IMR-90 (cell line): Measurements from ENCODE around the gene RFC2. TPM values are rescaled to one million over a fixed set of nuclear protein-coding genes. Genes with fewer than 3 reads are reported as not detected.

Source experiments
- ATAC-seq: fragments of 200-7000 bp; cut with Tn5 transposase; 2 replicates; pipeline ENCODE4 v1.9.1; 2020; ENCODE audit warnings: low read depth, mild to moderate bottlenecking, moderate library complexity
- BruUV-seq: library from RNA; stranded (reverse); fragments of 400-500 nt; replicated peaks from 2 replicates; lab custom pipeline; 2021; lab: Mats Ljungman, UMichigan
- CTCF ChIA-PET: fragments of 300-600 bp; formaldehyde crosslinking; extraction: SDS; loops from one replicate; lab custom pipeline; 2021; ENCODE audit warnings: antibody characterized with exemption; lab: Yijun Ruan, JAX
- POLR2A ChIA-PET: fragments of 300-600 bp; sonication (Branson Sonifier 250); formaldehyde crosslinking; loops from one replicate; lab custom pipeline; 2022; ENCODE audit warnings: antibody characterized with exemption; ENCODE audit not compliant: unreplicated experiment; lab: Charles Lee
- DNase-seq: peaks from one replicate; pipeline ENCODE4 v3.0.0; 2013
- H2AFZ ChIP-seq: replicated peaks from 2 replicates; pipeline ENCODE3; 2013; ENCODE audit warnings: low read length, mild to moderate bottlenecking; ENCODE audit not compliant: poor library complexity
- H2AK5ac ChIP-seq: 2 replicates; pipeline ENCODE4 v1.6.1; 2013; ENCODE audit warnings: low read depth, low read length, inconsistent platforms
- H2AK9ac ChIP-seq: replicated peaks from 2 replicates; pipeline ENCODE3; 2013; ENCODE audit warnings: mild to moderate bottlenecking, low read depth, low read length, moderate library complexity; ENCODE audit not compliant: poor library complexity
- H2BK120ac ChIP-seq: 2 replicates; pipeline ENCODE4 v1.6.1; 2013; ENCODE audit warnings: low read depth, low read length, inconsistent platforms
- H2BK15ac ChIP-seq: 3 replicates; pipeline ENCODE4 v1.6.1; 2013; ENCODE audit warnings: low read depth, low read length, inconsistent platforms
- H2BK20ac ChIP-seq: 2 replicates; pipeline ENCODE4 v1.6.1; 2013; ENCODE audit warnings: low read depth, mild to moderate bottlenecking, inconsistent platforms, low read length, moderate library complexity
- H2BK5ac ChIP-seq: 2 replicates; pipeline ENCODE4 v1.6.1; 2013; ENCODE audit warnings: mild to moderate bottlenecking, low read depth, low read length, inconsistent platforms; ENCODE audit not compliant: poor library complexity, severe bottlenecking
- H3K14ac ChIP-seq: replicated peaks from 2 replicates; pipeline ENCODE4 v1.6.1; 2013; ENCODE audit warnings: low read depth, low read length, inconsistent platforms
- H3K18ac ChIP-seq: 2 replicates; pipeline ENCODE4 v1.6.1; 2013; ENCODE audit warnings: low read depth, low read length, control low read depth
- H3K23ac ChIP-seq: 2 replicates; pipeline ENCODE4 v1.6.1; 2013; ENCODE audit warnings: low read depth, low read length, inconsistent platforms
- H3K27ac ChIP-seq: 2 replicates; pipeline ENCODE4 v1.5.1; 2013; ENCODE audit warnings: mild to moderate bottlenecking, control low read depth, low read length; ENCODE audit not compliant: insufficient read depth
- H3K27me3 ChIP-seq: 2 replicates; pipeline ENCODE4 v1.6.1; 2013; ENCODE audit warnings: low read length; ENCODE audit not compliant: control insufficient read depth, insufficient read depth
- H3K36me3 ChIP-seq: 2 replicates; pipeline ENCODE4 v1.6.1; 2013; ENCODE audit warnings: low read length, mixed read lengths; ENCODE audit not compliant: control insufficient read depth, insufficient read depth
- H3K4ac ChIP-seq: 2 replicates; pipeline ENCODE4 v1.6.1; 2013; ENCODE audit warnings: low read depth, low read length, inconsistent platforms
- H3K4me1 ChIP-seq: 2 replicates; pipeline ENCODE4 v1.6.1; 2013; ENCODE audit warnings: low read length, mixed read lengths; ENCODE audit not compliant: control insufficient read depth, insufficient read depth
- H3K4me2 ChIP-seq: 2 replicates; pipeline ENCODE4 v1.6.1; 2013; ENCODE audit warnings: low read depth, mild to moderate bottlenecking, control low read depth, low read length, moderate library complexity
- H3K4me3 ChIP-seq: 2 replicates; pipeline ENCODE4 v1.5.1; 2013; ENCODE audit warnings: low read depth, mild to moderate bottlenecking, control low read depth, low read length, moderate library complexity; ENCODE audit not compliant: insufficient read depth
- H3K56ac ChIP-seq: 2 replicates; pipeline ENCODE4 v1.6.1; 2013; ENCODE audit warnings: low read length, inconsistent platforms; ENCODE audit not compliant: insufficient read depth; ENCODE audit errors: extremely low read depth
- H3K79me1 ChIP-seq, 2 experiments: 2 replicates each; pipeline ENCODE4 v1.6.1; 2013; ENCODE audit warnings: low read length in 2 of 2, inconsistent platforms in 1 of 2, low read depth in 1 of 2
- H3K9ac ChIP-seq: 2 replicates; pipeline ENCODE4 v1.6.1; 2013; ENCODE audit warnings: low read depth, low read length, control low read depth
- H3K9me1 ChIP-seq: 2 replicates; pipeline ENCODE4 v1.6.1; 2013; ENCODE audit warnings: low read length, inconsistent platforms; ENCODE audit not compliant: insufficient read depth
- H3K9me3 ChIP-seq: 2 replicates; pipeline ENCODE4 v1.6.1; 2013; ENCODE audit warnings: low read length; ENCODE audit not compliant: control insufficient read depth, insufficient read depth
- H4K20me1 ChIP-seq: 2 replicates; pipeline ENCODE4 v1.6.1; 2013; ENCODE audit warnings: low read length, inconsistent platforms; ENCODE audit not compliant: insufficient read depth
- H4K5ac ChIP-seq: 2 replicates; pipeline ENCODE4 v1.6.1; 2013; ENCODE audit warnings: mild to moderate bottlenecking, low read depth, low read length, control low read depth
- H4K8ac ChIP-seq, 2 experiments: 2 replicates each; pipeline ENCODE4 v1.6.1; 2013; ENCODE audit warnings: low read depth in 2 of 2, low read length in 2 of 2, control low read depth in 1 of 2, inconsistent platforms in 1 of 2
- H4K91ac ChIP-seq: 2 replicates; pipeline ENCODE4 v1.6.1; 2013; ENCODE audit warnings: low read depth, low read length, inconsistent platforms; ENCODE audit not compliant: insufficient read depth
- CHD1 ChIP-seq: IDR thresholded peaks from 2 replicates; pipeline ENCODE4 v1.6.1; 2012; ENCODE audit warnings: low read depth, low read length, improper control_type of control experiment
- CTCF ChIP-seq: conservative IDR thresholded peaks from 2 replicates; pipeline ENCODE4 v1.5.1; 2012; ENCODE audit warnings: mild to moderate bottlenecking, low read depth, low read length, improper control_type of control experiment
- ELK1 ChIP-seq: fragments of 150-350 bp; IDR thresholded peaks from 2 replicates; pipeline ENCODE4 v1.6.1; 2016; ENCODE audit warnings: low read depth, mild to moderate bottlenecking, low read length, moderate library complexity, borderline replicate concordance
- MAFK ChIP-seq: IDR thresholded peaks from 2 replicates; pipeline ENCODE4 v1.6.1; 2012; ENCODE audit warnings: low read depth, low read length, improper control_type of control experiment
- MAZ ChIP-seq: IDR thresholded peaks from 2 replicates; pipeline ENCODE4 v1.6.1; 2012; ENCODE audit warnings: low read depth, mild to moderate bottlenecking, low read length, improper control_type of control experiment, moderate library complexity, borderline replicate concordance
- MXI1 ChIP-seq: IDR thresholded peaks from 2 replicates; pipeline ENCODE4 v1.6.1; 2012; ENCODE audit warnings: low read depth, mild to moderate bottlenecking, low read length, moderate library complexity, borderline replicate concordance
- POLR2A ChIP-seq: IDR thresholded peaks from 2 replicates; pipeline ENCODE4 v1.6.1; 2012; ENCODE audit warnings: mild to moderate bottlenecking, low read depth, low read length
- RFX5 ChIP-seq: IDR thresholded peaks from 2 replicates; pipeline ENCODE4 v1.8.0; 2012; ENCODE audit warnings: low read depth, mild to moderate bottlenecking, low read length, moderate library complexity
- USF2 ChIP-seq: fragments of 150-350 bp; IDR thresholded peaks from 2 replicates; pipeline ENCODE4 v1.6.1; 2017; ENCODE audit warnings: mild to moderate bottlenecking, antibody characterized with exemption, low read length, low read depth
- WGBS, 2 experiments: methylation state at CpG; one replicate each; pipeline versions ENCODE4 v1.1.5 to v1.1.7; 2013; ENCODE audit warnings: missing lambda C conversion rate in 2 of 2; ENCODE audit not compliant: insufficient read length in 1 of 2; ENCODE audit errors: extremely low coverage in 2 of 2; 5-methylcytosine and 5-hydroxymethylcytosine counted together
- dilution Hi-C: fragments of 300-500 bp; cut with HindIII; formaldehyde crosslinking; loops from one replicate; pipeline ENCODE4 v1.14.3; 2018; ENCODE audit warnings: low sequenced_read_pairs; ENCODE audit not compliant: unreplicated experiment
- in situ Hi-C: fragments of 300-500 bp; cut with MboI; formaldehyde crosslinking; loops from 3 replicates; pipeline ENCODE4 v1.14.3; 2019; ENCODE audit warnings: low sequenced_read_pairs, inconsistent platforms, mixed read lengths
- intact Hi-C: fragments of 100-400 bp; cut with micrococcal nuclease; formaldehyde crosslinking; loops from 2 replicates; pipeline ENCODE4 v1.10.0; 2022
- polyA plus RNA-seq, 3 experiments: library from polyadenylated mRNA; depleted of rRNA; stranded (reverse); fragments of >200 nt; gene quantifications; 2 replicates each; pipeline ENCODE4 v1.2.3, GENCODE V29; 2012; ENCODE audit warnings: low replicate concordance in 1 of 3
- total RNA-seq: library from RNA; depleted of rRNA; stranded (reverse); fragments of >200 nt; gene quantifications from 2 replicates; pipeline ENCODE4 v1.2.3, GENCODE V29; 2012

The RFC2 gene
- total and polyA plus RNA-seq, 2 of the 4 experiments (the other 2 are of a cell fraction) = 25.2 to 37.8 TPM

- no peak overlapping the region for H2AK9ac ChIP-seq
- peaks cover 0 to 12% of the 10 kb centered on the region in 2 experiments; a peak in 1 of 4 replicates for H3K79me1 ChIP-seq
- no peak overlapping the region for H4K8ac ChIP-seq
- H3K36me3 ChIP-seq = peaks cover 34% of the 10 kb centered on the region
- H3K27ac ChIP-seq = no peak overlapping the region
- no TSS peak for BruUV-seq
- H3K4me2 ChIP-seq = no peak overlapping the region
- no peak overlapping the region for H3K18ac ChIP-seq
- no peak overlapping the region for H2AK5ac ChIP-seq
- dilution Hi-C loops = no loop called here
- H3K27me3 ChIP-seq = no peaks in the 10 kb centered on the region
- H2BK15ac ChIP-seq = no peak overlapping the region
- H3K4ac ChIP-seq = no peak overlapping the region
- peaks cover 9% of the 10 kb centered on the region for H3K4me1 ChIP-seq
- peaks cover 10% of the 10 kb centered on the region for H3K9me1 ChIP-seq
- no peaks in the 10 kb centered on the region for H3K9me3 ChIP-seq
- H4K91ac ChIP-seq = no peak overlapping the region
- no peak overlapping the region for H4K5ac ChIP-seq
- WGBS, 2 experiments = 83% methylated on average over 2 of the region's 8 CpGs; no CpG with 5 or more reads in 1 of the 2 experiments
- peaks cover 17% of the 10 kb centered on the region for H4K20me1 ChIP-seq
- H2BK120ac ChIP-seq = 0 out of 2 replicates have a peak overlapping the region, but pooled peaks have one; percentile 8
- in situ Hi-C loops = loop anchor here (25.0 kb wide), 1 partner anchor 127 kb away; no protein-coding TSS in a partner anchor
- no peak overlapping the region; the same call in 1 of the 2 replicates for H2BK20ac ChIP-seq
- ChIA-PET CTCF (no interaction called here), POLR2A (no interaction called here)
- intact Hi-C loops = no loop called here
- ATAC-seq (no peak), DNase-seq (no peak)
- H3K14ac ChIP-seq = no peak overlapping the region
- TF ChIP-seq USF2 = no peak
- TF ChIP-seq MAZ = no peak
- no peak for TF ChIP-seq POLR2A
- TF ChIP-seq ELK1 = no peak
- no peak for TF ChIP-seq RFX5
- no peak for TF ChIP-seq CTCF
- no peak for TF ChIP-seq MXI1
- no peak for TF ChIP-seq MAFK
- TF ChIP-seq CHD1 = no peak
- no peak overlapping the region for H3K4me3 ChIP-seq
- no peak overlapping the region for H2AFZ ChIP-seq
- H3K56ac ChIP-seq = no peak overlapping the region
- H3K9ac ChIP-seq = no peak overlapping the region
- no peak overlapping the region for H2BK5ac ChIP-seq
- H3K23ac ChIP-seq = no peak overlapping the region
These were observed 18.5 kb downstream of the RFC2 start for GRCh38 chr7:74235518-74236268.
